Epithelial cell of alveolus of lung (primary cell): Measurements from ENCODE around the gene ZNF593OS. TPM values are rescaled to one million over a fixed set of nuclear protein-coding genes. Genes with fewer than 3 reads are reported as not detected.

Experiments
- total RNA-seq: library from RNA; depleted of rRNA; stranded (reverse); fragments of >200 nt; gene quantifications from 2 replicates; pipeline ENCODE4 v1.2.1, GENCODE V29; 2015

Gene ZNF593OS
- total RNA-seq: not detected in 2 replicates

GRCh38 chr1:26171084-26172072 lies at the start of gene ZNF593OS:
Gene ZNF593OS, minus strand, starts transcription at chr1:26171832. Its CDS starts 171 bp downstream, at chr1:26171661.

DNA sequence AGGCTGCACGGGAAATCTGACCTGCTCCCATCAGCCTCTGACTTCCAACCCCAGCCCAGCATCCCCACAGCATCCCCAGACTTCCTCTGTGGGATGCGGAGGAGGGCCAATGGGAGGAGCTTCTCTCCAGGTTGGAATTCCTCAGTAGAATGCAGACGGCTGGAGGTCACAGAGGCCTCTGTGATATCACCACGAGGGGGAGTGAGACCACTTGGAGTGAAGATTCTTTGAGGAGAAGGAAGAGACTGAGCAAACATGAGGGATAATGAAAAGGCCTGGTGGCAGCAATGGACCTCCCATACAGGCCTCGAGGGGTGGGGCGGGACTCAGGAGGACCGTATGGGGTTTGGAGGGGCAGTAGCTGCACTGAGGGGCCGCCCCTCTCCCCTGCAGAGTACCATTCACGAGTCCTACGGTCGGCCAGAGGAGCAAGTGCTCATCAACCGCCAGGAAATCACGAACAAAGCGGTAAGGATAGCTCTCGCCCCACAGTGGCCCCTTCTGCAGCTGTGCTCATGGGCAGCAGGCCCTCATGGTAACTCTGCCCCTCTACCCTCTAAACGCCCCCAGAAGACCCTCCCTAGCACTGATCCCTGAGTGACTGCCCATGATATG lies 18.8 kb upstream of the ZNF593OS start, which contains the start of gene CATSPER4:
Gene CATSPER4, plus strand, starts transcription at position 230 of the 615 bp plus-strand sequence. Its CDS starts 26 bp downstream, at position 256.

DNA sequence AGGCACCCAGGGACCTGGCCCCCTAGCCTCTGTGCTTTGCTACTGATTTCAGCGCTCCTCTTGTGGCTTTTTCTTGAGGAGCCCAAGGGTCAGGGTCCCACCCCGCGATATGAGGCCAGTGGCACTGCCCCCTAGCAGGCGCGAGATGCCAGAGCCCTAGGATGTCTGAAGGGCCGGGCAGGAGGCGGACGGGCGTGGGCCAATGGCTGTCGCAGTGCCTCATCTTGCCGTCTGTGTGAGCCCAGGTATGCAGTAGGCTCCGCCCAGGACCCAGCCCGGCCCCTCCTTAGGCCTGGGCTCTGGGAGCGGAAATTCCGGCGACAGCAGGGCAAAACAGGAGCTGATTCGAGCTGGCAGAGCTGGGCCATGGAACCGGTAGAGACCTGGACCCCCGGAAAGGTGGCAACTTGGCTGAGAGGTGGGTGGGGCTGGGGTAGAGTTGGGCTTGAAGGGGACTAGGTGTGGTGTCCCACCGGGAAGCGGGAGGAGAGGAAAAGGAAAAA lies 5.6 kb upstream of the ZNF593OS start, which contains the start of gene CNKSR1:
Gene CNKSR1, plus strand, starts transcription at position 310 of the 503 bp plus-strand sequence. Its CDS starts 57 bp downstream, at position 367.

DNA sequence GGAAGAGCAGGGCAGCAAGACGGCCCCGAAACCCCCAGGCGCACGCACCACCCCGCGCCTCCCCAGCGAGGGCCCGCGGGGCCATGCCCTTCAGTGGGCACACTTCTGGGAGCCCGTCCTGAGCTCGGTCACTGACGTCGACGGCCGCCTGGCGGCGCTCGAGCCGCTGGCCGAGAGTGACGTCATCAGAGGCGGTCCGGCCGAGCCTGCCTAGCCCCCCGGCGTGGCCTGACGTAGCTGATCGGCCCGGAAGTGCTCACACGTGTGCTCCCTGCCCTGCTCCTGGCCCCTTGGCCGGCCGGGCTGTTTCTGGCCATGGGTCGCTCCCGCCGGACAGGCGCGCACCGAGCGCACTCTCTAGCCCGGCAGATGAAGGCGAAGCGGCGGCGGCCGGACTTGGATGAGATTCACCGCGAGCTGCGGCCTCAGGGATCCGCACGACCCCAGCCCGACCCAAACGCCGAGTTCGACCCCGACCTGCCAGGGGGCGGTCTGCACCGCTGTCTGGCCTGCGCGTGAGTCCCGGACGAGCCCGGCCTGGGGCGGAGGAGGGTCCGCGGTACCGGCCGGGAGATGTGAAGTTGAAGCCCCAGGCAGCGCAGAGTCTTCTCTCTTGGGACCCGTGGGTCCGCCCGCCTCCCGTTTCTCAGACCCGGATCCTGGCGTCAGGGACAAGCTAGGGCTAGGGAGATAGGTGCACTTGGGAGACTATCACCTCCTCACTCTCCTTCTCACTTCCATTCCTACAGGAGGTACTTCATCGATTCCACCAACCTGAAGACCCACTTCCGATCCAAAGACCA lies 1.8 kb downstream of the ZNF593OS start, which contains the start of gene ZNF593:
Gene ZNF593, plus strand, starts transcription at position 240 of the 803 bp plus-strand sequence. Its CDS starts 76 bp downstream, at position 316.

GRCh38 chr1:26168410-26169197 lies 3.0 kb downstream of the ZNF593OS start, which contains the start of gene C1orf232:
Gene C1orf232, minus strand, starts transcription at chr1:26168963. Its CDS starts 464 bp downstream, at chr1:26168499.

GRCh38 chr1:26158908-26159742 lies 12.5 kb downstream of the ZNF593OS start, which contains the start of gene FAM110D:
Gene FAM110D, plus strand, starts transcription at chr1:26159079. Its CDS starts 2,213 bp downstream, at chr1:26161292.

Other genes starting within 250 kb of the ZNF593OS start
- 6.6 and 8.3 TPM in 2 replicates for gene PAFAH2, start 173.8 kb downstream of the ZNF593OS start, total RNA-seq
- 0.52 and 0.56 TPM in 2 replicates for gene EXTL1, start 150.1 kb downstream of the ZNF593OS start, total RNA-seq
- gene SLC30A2, start 125.7 kb downstream of the ZNF593OS start, total RNA-seq: not detected in 2 replicates
- gene TRIM63, start 104.2 kb downstream of the ZNF593OS start, total RNA-seq: not detected in 2 replicates
- 2.7 and 5.9 TPM in 2 replicates for gene PDIK1L, start 60.0 kb downstream of the ZNF593OS start, total RNA-seq
- under 0.01 TPM in 1 of 2 replicates, not detected in the other for gene FAM110D, start 12.8 kb downstream of the ZNF593OS start, total RNA-seq
- gene C1orf232, start 2.9 kb downstream of the ZNF593OS start, total RNA-seq: not detected in 2 replicates
- 36.7 and 51.8 TPM in 2 replicates for gene ZNF593, start 1.9 kb downstream of the ZNF593OS start, total RNA-seq
- gene CNKSR1, start 5.7 kb upstream of the ZNF593OS start, total RNA-seq: 0.52 TPM in 1 of 2 replicates, not detected in the other
- gene CATSPER4, start 18.8 kb upstream of the ZNF593OS start, total RNA-seq: not detected in 2 replicates
- 4.6 and 5.4 TPM in 2 replicates for gene CEP85, start 62.4 kb upstream of the ZNF593OS start, total RNA-seq
- gene SH3BGRL3, start 108.3 kb upstream of the ZNF593OS start, total RNA-seq: 89.3 and 181 TPM in 2 replicates
- gene UBXN11, start 134.8 kb upstream of the ZNF593OS start, total RNA-seq: 2.7 and 7.5 TPM in 2 replicates
- gene CD52, start 146.1 kb upstream of the ZNF593OS start, total RNA-seq: not detected in 2 replicates
- gene CRYBG2, start 182.3 kb upstream of the ZNF593OS start, total RNA-seq: 0.26 TPM in 1 of 2 replicates, not detected in the other
- gene ZNF683, start 200.9 kb upstream of the ZNF593OS start, total RNA-seq: not detected in 2 replicates
- gene LIN28A, start 239.0 kb upstream of the ZNF593OS start, total RNA-seq: not detected in 2 replicates